C4-2B (cell line): ENCODE measurements around the gene PRPF19.

Experiments used
- CTCF ChIP-seq: fragments of 450-650 bp; conservative IDR thresholded peaks from 2 replicates; pipeline ENCODE4 v1.5.1; 2017; ENCODE audit warnings: mild to moderate bottlenecking
- ZFX ChIP-seq: fragments of 450-650 bp; IDR thresholded peaks from 2 replicates; pipeline ENCODE4 v1.6.1; 2017

GRCh38 chr11:60870276-60870675, 36.1 kb downstream of the PRPF19 start:
- TF ChIP-seq CTCF = no peak
- TF ChIP-seq ZFX = no peak
